ENCODE results near the gene SERPINA9.

- TF ChIP-seq CTCF (optimal IDR thresholded peaks at IDR 0.05 in 1 of 3, IDR thresholded peaks at IDR 0.05 in 1 of 3, conservative IDR thresholded peaks at IDR 0.05 in 1 of 3; ENCODE audit: extremely low read depth in 1 of 3, insufficient read depth in 2 of 3, low read length in 3 of 3): no peak
- TF ChIP-seq EZH2 (IDR thresholded peaks at IDR 0.05; ENCODE audit: low read length): no peak
These were observed 22.2 kb upstream of the SERPINA9 start for GRCh38 chr14:94498215-94498614.
